Calu3 (cell line): Measurements from ENCODE around the gene IMMP2L. TPM values are rescaled to one million over a fixed set of nuclear protein-coding genes. Genes with fewer than 3 reads are reported as not detected.

Source experiments
- BruUV-seq: library from RNA; stranded (reverse); fragments of 400-500 nt; replicated peaks from 2 replicates; lab custom pipeline; 2021; lab: Mats Ljungman, UMichigan
- CTCF ChIA-PET: fragments of 300-600 bp; sonication (Branson Sonifier 250); formaldehyde crosslinking; loops from one replicate; lab custom pipeline; 2022; ENCODE audit warnings: antibody characterized with exemption; lab: Charles Lee
- DNase-seq: peaks from one replicate; pipeline ENCODE4 v3.0.0; 2022
- H3K27ac Mint-ChIP-seq: one replicate; pipeline ENCODE4 v1.8.0; 2022; ENCODE audit warnings: mixed read lengths; ENCODE audit not compliant: unreplicated experiment
- H3K27me3 Mint-ChIP-seq: one replicate; pipeline ENCODE4 v1.8.0; 2022; ENCODE audit warnings: mixed read lengths; ENCODE audit not compliant: unreplicated experiment
- H3K36me3 Mint-ChIP-seq: one replicate; pipeline ENCODE4 v1.8.0; 2022; ENCODE audit warnings: mild to moderate bottlenecking, moderate library complexity, mixed read lengths; ENCODE audit not compliant: insufficient read depth, unreplicated experiment
- H3K4me1 Mint-ChIP-seq: one replicate; pipeline ENCODE4 v1.8.0; 2022; ENCODE audit warnings: mild to moderate bottlenecking, low read depth, mixed read lengths; ENCODE audit not compliant: unreplicated experiment
- H3K4me3 Mint-ChIP-seq: one replicate; pipeline ENCODE4 v1.8.0; 2022; ENCODE audit warnings: mild to moderate bottlenecking, low read depth, moderate library complexity, mixed read lengths; ENCODE audit not compliant: unreplicated experiment
- H3K9me3 Mint-ChIP-seq: one replicate; pipeline ENCODE4 v1.8.0; 2022; ENCODE audit warnings: low read depth, mixed read lengths; ENCODE audit not compliant: unreplicated experiment
- CTCF ChIP-seq: fragments of 200-600 bp; IDR thresholded peaks from one replicate; pipeline ENCODE4 v1.8.0; 2022; ENCODE audit warnings: antibody characterized with exemption; ENCODE audit not compliant: unreplicated experiment
- intact Hi-C: fragments of 100-400 bp; cut with micrococcal nuclease; formaldehyde crosslinking; loops from one replicate; pipeline ENCODE4 v1.10.0; 2022; ENCODE audit not compliant: unreplicated experiment
- total RNA-seq: library from RNA; stranded (reverse); gene quantifications from 2 replicates; pipeline ENCODE4 v1.2.3, GENCODE V29; 2022

Gene IMMP2L
- total RNA-seq, 1 experiment from 2014 or later: 28.6 TPM

GRCh38 chr7:111486472-111487142 lies 75.7 kb downstream of the IMMP2L start:
- Mint-ChIP-seq H3K9me3 (no peaks in the 10 kb centered on the region), H3K27me3 (no peaks in the 10 kb centered on the region), H3K4me1 (no peaks in the 10 kb centered on the region), H3K27ac (no peak overlapping the region), H3K36me3 (no peaks in the 10 kb centered on the region), H3K4me3 (no peak overlapping the region)
- DNase-seq: peak; percentile 27
- intact Hi-C loops: loop anchor here (1.0 to 5.0 kb wide), 4 partner anchors 154 to 1644 kb away; no protein-coding TSS in a partner anchor
- peak; percentile 40 for TF ChIP-seq CTCF
- CTCF ChIA-PET: no interaction called here
- BruUV-seq: no TSS peak

- H3K4me1 Mint-ChIP-seq: no peaks in the 10 kb centered on the region
- no peaks in the 10 kb centered on the region for H3K36me3 Mint-ChIP-seq
- BruUV-seq: no TSS peak
- H3K27ac Mint-ChIP-seq: no peak overlapping the region
- no peak for TF ChIP-seq CTCF
- intact Hi-C loops: loop anchor here (1.0 to 5.0 kb wide), 4 partner anchors 154 to 1644 kb away; no protein-coding TSS in a partner anchor
- H3K27me3 Mint-ChIP-seq: no peaks in the 10 kb centered on the region
- DNase-seq: no peak
- no peaks in the 10 kb centered on the region for H3K9me3 Mint-ChIP-seq
- CTCF ChIA-PET: no interaction called here
- H3K4me3 Mint-ChIP-seq: no peak overlapping the region
Measured at GRCh38 chr7:111485701-111486380, 76.5 kb downstream of the IMMP2L start.

GRCh38 chr7:111483078-111483477 lies 79.2 kb downstream of the IMMP2L start:
- DNase-seq: no peak
- H3K27me3 Mint-ChIP-seq: no peaks in the 10 kb centered on the region
- intact Hi-C loops: no loop called here
- H3K36me3 Mint-ChIP-seq: no peaks in the 10 kb centered on the region
- no peak overlapping the region for H3K27ac Mint-ChIP-seq
- no peaks in the 10 kb centered on the region for H3K4me1 Mint-ChIP-seq
- CTCF ChIA-PET: no interaction called here
- no peak for TF ChIP-seq CTCF
- H3K9me3 Mint-ChIP-seq: no peaks in the 10 kb centered on the region
- no peak overlapping the region for H3K4me3 Mint-ChIP-seq
- no TSS peak for BruUV-seq

- no TSS peak for BruUV-seq
- H3K9me3 Mint-ChIP-seq: peaks cover 2% of the 10 kb centered on the region
- no peaks in the 10 kb centered on the region for H3K27me3 Mint-ChIP-seq
- intact Hi-C loops: no loop called here
- H3K27ac Mint-ChIP-seq: no peak overlapping the region
- no peak for TF ChIP-seq CTCF
- CTCF ChIA-PET: interaction anchor here (0.7 kb wide), 1 partner anchor 247 kb away, joined by 3 read pairs; no protein-coding TSS in a partner anchor
- no peaks in the 10 kb centered on the region for H3K4me1 Mint-ChIP-seq
- DNase-seq: no peak
- H3K36me3 Mint-ChIP-seq: no peaks in the 10 kb centered on the region
- no peak overlapping the region for H3K4me3 Mint-ChIP-seq
Measured at GRCh38 chr7:111477462-111478225, 84.6 kb downstream of the IMMP2L start.
